OCI-LY3 (cell line): ENCODE measurements around the gene MGAT4B.
"Not testable (repeated sequence)": the region's sequence is repeated elsewhere in the genome, so short reads cannot be mapped to it uniquely, and the experiment has no call there.

Source experiments
- EZH2phosphoT487 ChIP-seq: fragments of 200-600 bp; shearing (Covaris generic); IDR thresholded peaks from 2 replicates; pipeline ENCODE4 v1.6.1; 2018; ENCODE audit warnings: antibody characterized with exemption, mixed run types, low read depth
- TF ChIP-seq, protein P1 (sequence below): fragments of 200-600, 300-600 bp; sonication (generic); IDR thresholded peaks from 2 replicates; pipeline ENCODE4 v1.5.1; 2014; ENCODE audit warnings: antibody characterized with exemption, low read length, low read depth

DNA sequence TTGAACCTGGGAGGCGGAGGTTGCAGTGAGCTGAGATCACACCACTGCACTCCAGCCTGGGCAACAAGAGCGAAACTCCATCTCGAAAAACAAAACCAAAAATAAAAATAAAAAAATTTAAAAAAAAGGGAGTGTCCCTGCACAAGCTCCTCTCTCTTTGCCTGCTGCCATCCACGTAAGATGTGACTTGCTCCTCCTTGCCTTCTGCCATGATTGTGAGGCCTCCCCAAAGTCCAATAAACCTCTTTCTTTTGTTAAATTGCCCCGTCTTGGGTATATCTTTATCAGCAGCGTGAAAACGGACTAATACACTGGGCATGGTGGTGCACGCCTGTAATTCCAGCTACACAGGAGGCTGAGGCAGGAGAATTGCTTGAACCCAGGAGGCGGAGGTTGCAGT, 17.4 kb downstream of the MGAT4B start:
- TF ChIP-seq, protein P1, sequence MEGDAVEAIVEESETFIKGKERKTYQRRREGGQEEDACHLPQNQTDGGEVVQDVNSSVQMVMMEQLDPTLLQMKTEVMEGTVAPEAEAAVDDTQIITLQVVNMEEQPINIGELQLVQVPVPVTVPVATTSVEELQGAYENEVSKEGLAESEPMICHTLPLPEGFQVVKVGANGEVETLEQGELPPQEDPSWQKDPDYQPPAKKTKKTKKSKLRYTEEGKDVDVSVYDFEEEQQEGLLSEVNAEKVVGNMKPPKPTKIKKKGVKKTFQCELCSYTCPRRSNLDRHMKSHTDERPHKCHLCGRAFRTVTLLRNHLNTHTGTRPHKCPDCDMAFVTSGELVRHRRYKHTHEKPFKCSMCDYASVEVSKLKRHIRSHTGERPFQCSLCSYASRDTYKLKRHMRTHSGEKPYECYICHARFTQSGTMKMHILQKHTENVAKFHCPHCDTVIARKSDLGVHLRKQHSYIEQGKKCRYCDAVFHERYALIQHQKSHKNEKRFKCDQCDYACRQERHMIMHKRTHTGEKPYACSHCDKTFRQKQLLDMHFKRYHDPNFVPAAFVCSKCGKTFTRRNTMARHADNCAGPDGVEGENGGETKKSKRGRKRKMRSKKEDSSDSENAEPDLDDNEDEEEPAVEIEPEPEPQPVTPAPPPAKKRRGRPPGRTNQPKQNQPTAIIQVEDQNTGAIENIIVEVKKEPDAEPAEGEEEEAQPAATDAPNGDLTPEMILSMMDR, result not testable (repeated sequence)
- not testable (repeated sequence) for TF ChIP-seq EZH2phosphoT487
